ENCODE results near the gene RABEPK. TPM values are rescaled to one million over a fixed set of nuclear protein-coding genes. Genes with fewer than 3 reads are reported as not detected.

Gene RABEPK
- total and polyA plus RNA-seq, 10 of the 15 experiments (the other 5 are each of a cell fraction or from before 2014, with no cell fraction given): 26.9 to 59.8 (median 39.4) TPM

DNA sequence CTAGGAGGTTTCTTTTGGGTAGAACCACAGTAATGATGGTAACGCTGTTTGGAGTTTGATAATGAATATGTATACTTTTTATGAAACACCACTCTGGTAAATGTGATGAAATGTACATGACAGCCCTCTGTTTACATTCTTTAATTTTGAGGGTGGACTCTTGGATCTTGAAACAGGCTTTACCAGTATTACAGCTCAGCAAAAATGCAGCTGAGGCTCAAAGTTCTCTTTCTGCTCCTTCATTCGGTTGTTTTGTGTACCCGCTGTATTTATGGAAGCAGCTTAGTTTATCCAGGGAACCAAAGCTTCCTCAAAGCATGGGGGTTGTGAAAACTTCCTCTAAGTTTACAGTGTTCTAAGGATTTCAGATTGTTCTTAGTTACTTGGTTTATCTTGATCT, 72.4 kb downstream of the RABEPK start (continued):
- TF ChIP-seq, protein P1, sequence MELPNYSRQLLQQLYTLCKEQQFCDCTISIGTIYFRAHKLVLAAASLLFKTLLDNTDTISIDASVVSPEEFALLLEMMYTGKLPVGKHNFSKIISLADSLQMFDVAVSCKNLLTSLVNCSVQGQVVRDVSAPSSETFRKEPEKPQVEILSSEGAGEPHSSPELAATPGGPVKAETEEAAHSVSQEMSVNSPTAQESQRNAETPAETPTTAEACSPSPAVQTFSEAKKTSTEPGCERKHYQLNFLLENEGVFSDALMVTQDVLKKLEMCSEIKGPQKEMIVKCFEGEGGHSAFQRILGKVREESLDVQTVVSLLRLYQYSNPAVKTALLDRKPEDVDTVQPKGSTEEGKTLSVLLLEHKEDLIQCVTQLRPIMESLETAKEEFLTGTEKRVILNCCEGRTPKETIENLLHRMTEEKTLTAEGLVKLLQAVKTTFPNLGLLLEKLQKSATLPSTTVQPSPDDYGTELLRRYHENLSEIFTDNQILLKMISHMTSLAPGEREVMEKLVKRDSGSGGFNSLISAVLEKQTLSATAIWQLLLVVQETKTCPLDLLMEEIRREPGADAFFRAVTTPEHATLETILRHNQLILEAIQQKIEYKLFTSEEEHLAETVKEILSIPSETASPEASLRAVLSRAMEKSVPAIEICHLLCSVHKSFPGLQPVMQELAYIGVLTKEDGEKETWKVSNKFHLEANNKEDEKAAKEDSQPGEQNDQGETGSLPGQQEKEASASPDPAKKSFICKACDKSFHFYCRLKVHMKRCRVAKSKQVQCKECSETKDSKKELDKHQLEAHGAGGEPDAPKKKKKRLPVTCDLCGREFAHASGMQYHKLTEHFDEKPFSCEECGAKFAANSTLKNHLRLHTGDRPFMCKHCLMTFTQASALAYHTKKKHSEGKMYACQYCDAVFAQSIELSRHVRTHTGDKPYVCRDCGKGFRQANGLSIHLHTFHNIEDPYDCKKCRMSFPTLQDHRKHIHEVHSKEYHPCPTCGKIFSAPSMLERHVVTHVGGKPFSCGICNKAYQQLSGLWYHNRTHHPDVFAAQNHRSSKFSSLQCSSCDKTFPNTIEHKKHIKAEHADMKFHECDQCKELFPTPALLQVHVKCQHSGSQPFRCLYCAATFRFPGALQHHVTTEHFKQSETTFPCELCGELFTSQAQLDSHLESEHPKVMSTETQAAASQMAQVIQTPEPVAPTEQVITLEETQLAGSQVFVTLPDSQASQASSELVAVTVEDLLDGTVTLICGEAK (IDR thresholded peaks at IDR 0.05; ENCODE audit: borderline replicate concordance): no peak
- TF ChIP-seq, protein P2, sequence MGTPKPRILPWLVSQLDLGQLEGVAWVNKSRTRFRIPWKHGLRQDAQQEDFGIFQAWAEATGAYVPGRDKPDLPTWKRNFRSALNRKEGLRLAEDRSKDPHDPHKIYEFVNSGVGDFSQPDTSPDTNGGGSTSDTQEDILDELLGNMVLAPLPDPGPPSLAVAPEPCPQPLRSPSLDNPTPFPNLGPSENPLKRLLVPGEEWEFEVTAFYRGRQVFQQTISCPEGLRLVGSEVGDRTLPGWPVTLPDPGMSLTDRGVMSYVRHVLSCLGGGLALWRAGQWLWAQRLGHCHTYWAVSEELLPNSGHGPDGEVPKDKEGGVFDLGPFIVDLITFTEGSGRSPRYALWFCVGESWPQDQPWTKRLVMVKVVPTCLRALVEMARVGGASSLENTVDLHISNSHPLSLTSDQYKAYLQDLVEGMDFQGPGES (IDR thresholded peaks at IDR 0.05): no peak
- TF ChIP-seq SIX5 (IDR thresholded peaks at IDR 0.05; ENCODE audit: low read depth, low read length, severe bottlenecking): no peak
- TF ChIP-seq SREBF2 (IDR thresholded peaks at IDR 0.05; ENCODE audit: low read length): no peak
- TF ChIP-seq GABPA (IDR thresholded peaks at IDR 0.05; ENCODE audit: low read depth): no peak

DNA sequence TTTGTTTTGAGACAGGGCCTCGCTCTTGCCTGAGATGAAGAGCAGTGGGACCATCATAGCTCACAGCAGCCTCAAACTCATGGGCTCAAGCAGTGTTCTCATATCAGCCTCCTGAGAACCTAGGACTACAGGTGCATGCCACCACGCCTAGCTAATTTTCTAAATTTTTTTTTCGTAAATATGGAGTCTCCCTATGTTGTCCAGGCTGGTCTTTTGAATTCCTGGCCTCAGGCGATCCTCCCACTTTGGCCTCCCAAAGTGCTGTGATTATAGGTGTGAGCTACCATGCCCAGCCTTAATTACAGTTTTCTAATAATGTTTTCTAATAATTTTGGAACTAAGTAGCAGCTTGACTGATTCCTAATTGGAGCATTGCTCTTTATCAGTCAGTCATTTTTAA, 76.4 kb downstream of the RABEPK start:
- Histone ChIP-seq H3K27ac (ENCODE audit: control insufficient read depth, insufficient read depth) (no peak overlapping the region), H4K20me1 (ENCODE audit: control insufficient read depth, insufficient read depth) (no peaks in the 10 kb centered on the region), H3K27me3 (replicated peaks in 1 of 2; ENCODE audit: control insufficient read depth in 2 of 2, insufficient read depth in 2 of 2, low read length in 1 of 2) (no peaks in the 10 kb centered on the region), H3K9ac (ENCODE audit: control insufficient read depth, insufficient read depth, low read length) (no peak overlapping the region), H3K79me2 (ENCODE audit: control insufficient read depth, insufficient read depth, low read length) (peaks cover 31% of the 10 kb centered on the region), H3K4me1 (ENCODE audit: control insufficient read depth, insufficient read depth, low read length) (no peaks in the 10 kb centered on the region), H3K9me3 (replicated peaks; ENCODE audit: control insufficient read depth, insufficient read depth, low read length) (no peaks in the 10 kb centered on the region), H3K4me3 (no peak overlapping the region), H2AFZ (ENCODE audit: control insufficient read depth, low read depth, low read length) (no peak overlapping the region), H3K36me3 (ENCODE audit: control insufficient read depth in 2 of 2, insufficient read depth in 2 of 2, low read length in 1 of 2) (no peaks in the 10 kb centered on the region; a peak in 1 of 4 replicates), H3K4me2 (ENCODE audit: control insufficient read depth, insufficient read depth) (no peak overlapping the region)
- RAD21 ChIA-PET (ENCODE audit: unreplicated experiment): no interaction called here
- DNase-seq (ENCODE audit: low read depth, low spot score) (no peak), ATAC-seq (no peak), FAIRE-seq (no peak)
- in situ Hi-C loops (cut with MboI) (no loop called here), intact Hi-C loops (cut with micrococcal nuclease; ENCODE audit: unreplicated experiment) (no loop called here)
- CTCF ChIA-PET: interaction anchor here (1.0 kb wide), 1 partner anchor 21 kb away, joined by 3 read pairs; no protein-coding TSS in a partner anchor
- POLR2A ChIA-PET: no interaction called here
- WGBS (ENCODE audit: insufficient coverage, insufficient replicate concordance, low lambda C conversion rate, missing lambda C conversion rate): 95% methylated on average over 4 of the region's 4 CpGs
- no TSS peak for BruUV-seq (replicated peaks)
- SMC1A ChIA-PET (ENCODE audit: uncharacterized antibody, unreplicated experiment): interaction anchor here (1.7 kb wide), 1 partner anchor 11 kb away, joined by 5 read pairs; no protein-coding TSS in a partner anchor
- TF ChIP-seq RBBP5 (conservative IDR thresholded peaks at IDR 0.05) (no peak), POU2F2 (IDR thresholded peaks at IDR 0.05; ENCODE audit: borderline replicate concordance, low read depth, low read length) (no peak), NR2F1 (conservative IDR thresholded peaks at IDR 0.05) (no peak), SP1 (IDR thresholded peaks at IDR 0.05; ENCODE audit: low read depth, low read length) (no peak), PAX8 (IDR thresholded peaks at IDR 0.05) (no peak), RELA (IDR thresholded peaks at IDR 0.05; ENCODE audit: borderline replicate concordance, partially characterized antibody) (no peak)
- TF ChIP-seq, protein P3, sequence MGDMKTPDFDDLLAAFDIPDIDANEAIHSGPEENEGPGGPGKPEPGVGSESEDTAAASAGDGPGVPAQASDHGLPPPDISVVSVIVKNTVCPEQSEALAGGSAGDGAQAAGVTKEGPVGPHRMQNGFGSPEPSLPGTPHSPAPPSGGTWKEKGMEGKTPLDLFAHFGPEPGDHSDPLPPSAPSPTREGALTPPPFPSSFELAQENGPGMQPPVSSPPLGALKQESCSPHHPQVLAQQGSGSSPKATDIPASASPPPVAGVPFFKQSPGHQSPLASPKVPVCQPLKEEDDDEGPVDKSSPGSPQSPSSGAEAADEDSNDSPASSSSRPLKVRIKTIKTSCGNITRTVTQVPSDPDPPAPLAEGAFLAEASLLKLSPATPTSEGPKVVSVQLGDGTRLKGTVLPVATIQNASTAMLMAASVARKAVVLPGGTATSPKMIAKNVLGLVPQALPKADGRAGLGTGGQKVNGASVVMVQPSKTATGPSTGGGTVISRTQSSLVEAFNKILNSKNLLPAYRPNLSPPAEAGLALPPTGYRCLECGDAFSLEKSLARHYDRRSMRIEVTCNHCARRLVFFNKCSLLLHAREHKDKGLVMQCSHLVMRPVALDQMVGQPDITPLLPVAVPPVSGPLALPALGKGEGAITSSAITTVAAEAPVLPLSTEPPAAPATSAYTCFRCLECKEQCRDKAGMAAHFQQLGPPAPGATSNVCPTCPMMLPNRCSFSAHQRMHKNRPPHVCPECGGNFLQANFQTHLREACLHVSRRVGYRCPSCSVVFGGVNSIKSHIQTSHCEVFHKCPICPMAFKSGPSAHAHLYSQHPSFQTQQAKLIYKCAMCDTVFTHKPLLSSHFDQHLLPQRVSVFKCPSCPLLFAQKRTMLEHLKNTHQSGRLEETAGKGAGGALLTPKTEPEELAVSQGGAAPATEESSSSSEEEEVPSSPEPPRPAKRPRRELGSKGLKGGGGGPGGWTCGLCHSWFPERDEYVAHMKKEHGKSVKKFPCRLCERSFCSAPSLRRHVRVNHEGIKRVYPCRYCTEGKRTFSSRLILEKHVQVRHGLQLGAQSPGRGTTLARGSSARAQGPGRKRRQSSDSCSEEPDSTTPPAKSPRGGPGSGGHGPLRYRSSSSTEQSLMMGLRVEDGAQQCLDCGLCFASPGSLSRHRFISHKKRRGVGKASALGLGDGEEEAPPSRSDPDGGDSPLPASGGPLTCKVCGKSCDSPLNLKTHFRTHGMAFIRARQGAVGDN (IDR thresholded peaks at IDR 0.05): no peak
